WTC11 (cell line): ENCODE data around the gene RGS19.

ENCODE experiments used
- ATF2 ChIP-seq: sonication (generic); formaldehyde crosslinking; IDR thresholded peaks from 2 replicates; pipeline ENCODE4 v1.8.1; 2022; ENCODE audit warnings: low read depth, missing genetic modification reagents, borderline replicate concordance
- CTCF ChIP-seq: fragments of 200-600 bp; IDR thresholded peaks from 2 replicates; pipeline ENCODE4 v1.8.0; 2022; ENCODE audit warnings: antibody characterized with exemption
- FOXP4 ChIP-seq: sonication (generic); formaldehyde crosslinking; IDR thresholded peaks from 2 replicates; pipeline ENCODE4 v1.8.0; 2022; ENCODE audit warnings: mild to moderate bottlenecking, missing genetic modification reagents
- MAX ChIP-seq: sonication (generic); formaldehyde crosslinking; IDR thresholded peaks from 2 replicates; pipeline ENCODE4 v1.8.0; 2022; ENCODE audit warnings: mild to moderate bottlenecking, missing genetic modification reagents
- STAT6 ChIP-seq: sonication (generic); formaldehyde crosslinking; conservative IDR thresholded peaks from 2 replicates; pipeline ENCODE4 v1.8.1; 2023; ENCODE audit warnings: mild to moderate bottlenecking, low read depth, missing genetic modification reagents, moderate library complexity
- ZNF138 ChIP-seq: sonication (generic); formaldehyde crosslinking; conservative IDR thresholded peaks from 2 replicates; pipeline ENCODE4 v1.8.1; 2022; ENCODE audit warnings: mild to moderate bottlenecking, moderate library complexity, missing genetic modification reagents
- ZNF263 ChIP-seq: sonication (generic); formaldehyde crosslinking; IDR thresholded peaks from 2 replicates; pipeline ENCODE4 v1.8.1; 2022; ENCODE audit warnings: low read depth, mild to moderate bottlenecking, moderate library complexity, missing genetic modification reagents
- TF ChIP-seq, protein P1 (sequence below): fragments of 250-450 bp; sonication (Bioruptor Pico); IDR thresholded peaks from 2 replicates; pipeline ENCODE4 v1.9.0; 2021; ENCODE audit warnings: moderate library complexity, mild to moderate bottlenecking, inconsistent platforms, borderline replicate concordance
- TF ChIP-seq, protein P2 (sequence below): sonication (generic); formaldehyde crosslinking; IDR thresholded peaks from 2 replicates; pipeline ENCODE4 v1.8.1; 2023; ENCODE audit warnings: mild to moderate bottlenecking, missing genetic modification reagents, borderline replicate concordance
- TF ChIP-seq, protein P3 (sequence below): fragments of 250-450 bp; sonication (Bioruptor Pico); IDR thresholded peaks from 2 replicates; pipeline ENCODE4 v1.9.0; 2021; ENCODE audit warnings: mild to moderate bottlenecking
- TF ChIP-seq, protein P4 (sequence below): sonication (generic); formaldehyde crosslinking; IDR thresholded peaks from 2 replicates; pipeline ENCODE4 v1.8.0; 2022; ENCODE audit warnings: mild to moderate bottlenecking, missing genetic modification reagents

- TF ChIP-seq ATF2 (CRISPR knock-in tag) (no peak), CTCF (no peak), STAT6 (CRISPR knock-in tag) (no peak), FOXP4 (no peak), ZNF138 (no peak), MAX (CRISPR knock-in tag) (no peak), ZNF263 (CRISPR knock-in tag) (no peak)
- TF ChIP-seq, protein P1, sequence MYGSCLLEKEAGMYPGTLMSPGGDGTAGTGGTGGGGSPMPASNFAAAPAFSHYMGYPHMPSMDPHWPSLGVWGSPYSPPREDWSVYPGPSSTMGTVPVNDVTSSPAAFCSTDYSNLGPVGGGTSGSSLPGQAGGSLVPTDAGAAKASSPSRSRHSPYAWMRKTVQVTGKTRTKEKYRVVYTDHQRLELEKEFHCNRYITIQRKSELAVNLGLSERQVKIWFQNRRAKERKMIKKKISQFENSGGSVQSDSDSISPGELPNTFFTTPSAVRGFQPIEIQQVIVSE (CRISPR knock-in tag), result no peak
- TF ChIP-seq, protein P2, sequence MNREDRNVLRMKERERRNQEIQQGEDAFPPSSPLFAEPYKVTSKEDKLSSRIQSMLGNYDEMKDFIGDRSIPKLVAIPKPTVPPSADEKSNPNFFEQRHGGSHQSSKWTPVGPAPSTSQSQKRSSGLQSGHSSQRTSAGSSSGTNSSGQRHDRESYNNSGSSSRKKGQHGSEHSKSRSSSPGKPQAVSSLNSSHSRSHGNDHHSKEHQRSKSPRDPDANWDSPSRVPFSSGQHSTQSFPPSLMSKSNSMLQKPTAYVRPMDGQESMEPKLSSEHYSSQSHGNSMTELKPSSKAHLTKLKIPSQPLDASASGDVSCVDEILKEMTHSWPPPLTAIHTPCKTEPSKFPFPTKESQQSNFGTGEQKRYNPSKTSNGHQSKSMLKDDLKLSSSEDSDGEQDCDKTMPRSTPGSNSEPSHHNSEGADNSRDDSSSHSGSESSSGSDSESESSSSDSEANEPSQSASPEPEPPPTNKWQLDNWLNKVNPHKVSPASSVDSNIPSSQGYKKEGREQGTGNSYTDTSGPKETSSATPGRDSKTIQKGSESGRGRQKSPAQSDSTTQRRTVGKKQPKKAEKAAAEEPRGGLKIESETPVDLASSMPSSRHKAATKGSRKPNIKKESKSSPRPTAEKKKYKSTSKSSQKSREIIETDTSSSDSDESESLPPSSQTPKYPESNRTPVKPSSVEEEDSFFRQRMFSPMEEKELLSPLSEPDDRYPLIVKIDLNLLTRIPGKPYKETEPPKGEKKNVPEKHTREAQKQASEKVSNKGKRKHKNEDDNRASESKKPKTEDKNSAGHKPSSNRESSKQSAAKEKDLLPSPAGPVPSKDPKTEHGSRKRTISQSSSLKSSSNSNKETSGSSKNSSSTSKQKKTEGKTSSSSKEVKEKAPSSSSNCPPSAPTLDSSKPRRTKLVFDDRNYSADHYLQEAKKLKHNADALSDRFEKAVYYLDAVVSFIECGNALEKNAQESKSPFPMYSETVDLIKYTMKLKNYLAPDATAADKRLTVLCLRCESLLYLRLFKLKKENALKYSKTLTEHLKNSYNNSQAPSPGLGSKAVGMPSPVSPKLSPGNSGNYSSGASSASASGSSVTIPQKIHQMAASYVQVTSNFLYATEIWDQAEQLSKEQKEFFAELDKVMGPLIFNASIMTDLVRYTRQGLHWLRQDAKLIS (CRISPR knock-in tag), result no peak
- TF ChIP-seq, protein P3, sequence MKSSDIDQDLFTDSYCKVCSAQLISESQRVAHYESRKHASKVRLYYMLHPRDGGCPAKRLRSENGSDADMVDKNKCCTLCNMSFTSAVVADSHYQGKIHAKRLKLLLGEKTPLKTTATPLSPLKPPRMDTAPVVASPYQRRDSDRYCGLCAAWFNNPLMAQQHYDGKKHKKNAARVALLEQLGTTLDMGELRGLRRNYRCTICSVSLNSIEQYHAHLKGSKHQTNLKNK, result no peak
- TF ChIP-seq, protein P4, sequence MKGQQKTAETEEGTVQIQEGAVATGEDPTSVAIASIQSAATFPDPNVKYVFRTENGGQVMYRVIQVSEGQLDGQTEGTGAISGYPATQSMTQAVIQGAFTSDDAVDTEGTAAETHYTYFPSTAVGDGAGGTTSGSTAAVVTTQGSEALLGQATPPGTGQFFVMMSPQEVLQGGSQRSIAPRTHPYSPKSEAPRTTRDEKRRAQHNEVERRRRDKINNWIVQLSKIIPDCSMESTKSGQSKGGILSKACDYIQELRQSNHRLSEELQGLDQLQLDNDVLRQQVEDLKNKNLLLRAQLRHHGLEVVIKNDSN (CRISPR knock-in tag), result no peak
Measured at GRCh38 chr20:64053841-64054661, 25.3 kb downstream of the RGS19 start.
